HepG2 (cell line): Measurements from ENCODE around the gene ABCC1.

ENCODE experiments used
- EP300 ChIP-seq, 3 experiments: sonication (generic) in 1 of 3; formaldehyde crosslinking in 1 of 3; IDR thresholded peaks; 2 replicates each; pipeline versions ENCODE4 v1.5.1 to v1.6.1; 2011 to 2020; ENCODE audit warnings: low read depth in 2 of 3, low read length in 2 of 3, borderline replicate concordance in 1 of 3, improper control_type of control experiment in 1 of 3, mild to moderate bottlenecking in 1 of 3, missing genetic modification reagents in 1 of 3, moderate library complexity in 1 of 3
- MBD4 ChIP-seq: IDR thresholded peaks from 2 replicates; pipeline ENCODE4 v1.6.1; 2012; ENCODE audit warnings: low read length, inconsistent platforms, borderline replicate concordance
- NR2C2 ChIP-seq: sonication (generic); formaldehyde crosslinking; IDR thresholded peaks from 2 replicates; pipeline ENCODE4 v1.4.0; 2020; ENCODE audit warnings: missing genetic modification reagents, mild to moderate bottlenecking, moderate library complexity, borderline replicate concordance
- POLR2A ChIP-seq, 2 experiments: IDR thresholded peaks; 2 replicates each; pipeline ENCODE4 v1.6.1; 2011; ENCODE audit warnings: low read depth in 2 of 2, low read length in 2 of 2, mild to moderate bottlenecking in 1 of 2, moderate library complexity in 1 of 2; ENCODE audit not compliant: insufficient read depth in 1 of 2
- TEAD2 ChIP-seq: sonication (generic); formaldehyde crosslinking; IDR thresholded peaks from 2 replicates; pipeline ENCODE4 v1.9.0; 2021; ENCODE audit warnings: missing genetic modification reagents
- ZNF274 ChIP-seq: sonication (generic); formaldehyde crosslinking; IDR thresholded peaks from 2 replicates; pipeline ENCODE4 v1.5.1; 2020; ENCODE audit warnings: mild to moderate bottlenecking, missing genetic modification reagents
- ZNF333 ChIP-seq: sonication (generic); formaldehyde crosslinking; IDR thresholded peaks from 2 replicates; pipeline ENCODE4 v1.4.0; 2020; ENCODE audit warnings: mild to moderate bottlenecking, missing genetic modification reagents, borderline replicate concordance

- TF ChIP-seq MBD4: no peak
- no peak for TF ChIP-seq TEAD2 (CRISPR knock-in tag)
- TF ChIP-seq ZNF333 (CRISPR knock-in tag): no peak
- TF ChIP-seq EP300 (IDR thresholded peaks at IDR 0.05; ENCODE audit: low read depth in 2 of 2, low read length in 2 of 2): no peak
- TF ChIP-seq EP300 (CRISPR knock-in tag; IDR thresholded peaks at IDR 0.05; ENCODE audit: borderline replicate concordance): no peak
- no peak for TF ChIP-seq NR2C2 (CRISPR knock-in tag)
- TF ChIP-seq ZNF274: no peak
- TF ChIP-seq POLR2A (IDR thresholded peaks at IDR 0.05; ENCODE audit: insufficient read depth in 1 of 2, low read depth in 2 of 2, low read length in 2 of 2): no peak
Measured at GRCh38 chr16:15970202-15970601, 20.8 kb downstream of the ABCC1 start.
